IMR-90 (cell line): ENCODE measurements around the gene SETD2.

ENCODE experiments used
- CTCF ChIP-seq: conservative IDR thresholded peaks from 2 replicates; pipeline ENCODE4 v1.5.1; 2012; ENCODE audit warnings: mild to moderate bottlenecking, low read depth, low read length, improper control_type of control experiment
- POLR2A ChIP-seq: IDR thresholded peaks from 2 replicates; pipeline ENCODE4 v1.6.1; 2012; ENCODE audit warnings: mild to moderate bottlenecking, low read depth, low read length
- RAD21 ChIP-seq: IDR thresholded peaks from 2 replicates; pipeline ENCODE4 v1.6.1; 2012; ENCODE audit warnings: low read length, improper control_type of control experiment

GRCh38 chr3:47036145-47036544, 127.8 kb downstream of the SETD2 start:
- TF ChIP-seq CTCF (no peak), POLR2A (no peak), RAD21 (no peak)
